B cell (primary cell): ENCODE data around the gene THOP1. TPM values are rescaled to one million over a fixed set of nuclear protein-coding genes. Genes with fewer than 3 reads are reported as not detected.

Experiments
- ATAC-seq: fragments of 200-7000 bp; cut with Tn5 transposase; one replicate; pipeline ENCODE4 v1.10.0; 2021; ENCODE audit warnings: low read depth, mild to moderate bottlenecking, moderate number of reproducible peaks, moderate library complexity
- CTCF ChIA-PET: fragments of 350-600 bp; sonication (Branson Sonifier 250); formaldehyde crosslinking; loops from one replicate; lab custom pipeline; 2021; ENCODE audit warnings: antibody characterized with exemption, inconsistent platforms; lab: Charles Lee
- POLR2A ChIA-PET: fragments of 350-600 bp; sonication (Branson Sonifier 250); formaldehyde crosslinking; loops from one replicate; lab custom pipeline; 2021; ENCODE audit warnings: antibody characterized with exemption; lab: Charles Lee
- DNase-seq: peaks from one replicate; pipeline ENCODE4 v3.0.0; 2013
- H2AFZ ChIP-seq: 2 replicates; pipeline ENCODE4 v1.6.1; 2012; ENCODE audit warnings: mild to moderate bottlenecking, low read depth, low read length; ENCODE audit not compliant: insufficient read depth, poor library complexity, severe bottlenecking
- H3K27ac ChIP-seq, 2 donors: 1 replicate in 1 of 2; 2 replicates in 1 of 2; pipeline ENCODE4 v1.5.1; 2012 to 2013; ENCODE audit warnings: low read length in 2 of 2, mild to moderate bottlenecking in 2 of 2, moderate library complexity in 1 of 2
- H3K27me3 ChIP-seq, 4 experiments: fragments of 200-600 bp in 1 of 4; sonication (generic) in 1 of 4; replicated peaks in 1 of 4; 1 replicate in 2 of 4; 2 replicates in 2 of 4; pipeline versions ENCODE4 v1.6.1 to v1.7.0; 2013 to 2016; ENCODE audit warnings: low read length in 3 of 4, mild to moderate bottlenecking in 2 of 4, mixed read lengths in 1 of 4, moderate library complexity in 1 of 4; ENCODE audit not compliant: insufficient read depth in 4 of 4, control insufficient read depth in 3 of 4; ENCODE audit errors: control extremely low read depth in 1 of 4
- H3K36me3 ChIP-seq, 2 experiments: replicated peaks in 1 of 2; 1 replicate in 1 of 2; 2 replicates in 1 of 2; pipeline versions ENCODE4 v1.6.1 to v1.7.1; 2013; ENCODE audit warnings: low read length in 1 of 2; ENCODE audit not compliant: insufficient read depth in 2 of 2, control insufficient read depth in 1 of 2; ENCODE audit errors: control extremely low read depth in 1 of 2, extremely low read depth in 1 of 2
- H3K4me1 ChIP-seq, 2 donors: fragments of 200-600 bp in 1 of 2; sonication (generic) in 1 of 2; 1 replicate in 1 of 2; 2 replicates in 1 of 2; pipeline versions ENCODE4 v1.5.1 to v1.6.1; 2013 to 2017; ENCODE audit warnings: low read length in 2 of 2; ENCODE audit not compliant: control insufficient read depth in 2 of 2, insufficient read depth in 2 of 2
- H3K4me2 ChIP-seq: replicated peaks from 2 replicates; pipeline ENCODE3; 2012; ENCODE audit warnings: mild to moderate bottlenecking, low read depth, low read length; ENCODE audit not compliant: poor library complexity, severe bottlenecking
- H3K4me3 ChIP-seq, 5 experiments: fragments of 200-600 bp in 1 of 5; sonication (generic) in 1 of 5; 1 replicate in 3 of 5; 2 replicates in 2 of 5; pipeline versions ENCODE4 v1.5.1 to v1.7.0; 2011 to 2016; ENCODE audit warnings: low read length in 4 of 5, mild to moderate bottlenecking in 4 of 5, low read depth in 2 of 5, control low read depth in 1 of 5, moderate library complexity in 1 of 5; ENCODE audit not compliant: insufficient read depth in 1 of 5; ENCODE audit errors: control extremely low read depth in 1 of 5, extremely low read depth in 1 of 5
- H3K79me2 ChIP-seq: fragments of 200-600 bp; sonication (generic); one replicate; pipeline ENCODE4 v1.6.0; 2016; ENCODE audit warnings: low read length; ENCODE audit not compliant: control insufficient read depth, insufficient read depth
- H3K9ac ChIP-seq: fragments of 200-600 bp; sonication (generic); 2 replicates; pipeline ENCODE4 v1.6.1; 2017; ENCODE audit warnings: mild to moderate bottlenecking, low read length, moderate library complexity
- H3K9me3 ChIP-seq, 3 donors: one replicate each; pipeline versions ENCODE4 v1.6.1 to v1.7.1; 2013; ENCODE audit warnings: low read length in 2 of 3; ENCODE audit not compliant: control insufficient read depth in 2 of 3, insufficient read depth in 1 of 3; ENCODE audit errors: control extremely low read depth in 1 of 3
- H4K20me1 ChIP-seq: 2 replicates; pipeline ENCODE4 v1.6.0; 2012; ENCODE audit warnings: mild to moderate bottlenecking, low read length; ENCODE audit not compliant: insufficient read depth, control insufficient read depth, poor library complexity, severe bottlenecking
- H3K27ac Mint-ChIP-seq: one replicate; pipeline ENCODE4 v1.8.0; 2021; ENCODE audit warnings: mixed read lengths
- H3K27me3 Mint-ChIP-seq: one replicate; pipeline ENCODE4 v1.8.0; 2021; ENCODE audit warnings: mixed read lengths
- H3K4me1 Mint-ChIP-seq: one replicate; pipeline ENCODE4 v1.8.0; 2021; ENCODE audit warnings: mixed read lengths
- H3K4me3 Mint-ChIP-seq: one replicate; pipeline ENCODE4 v1.8.0; 2021; ENCODE audit warnings: mixed read lengths
- H3K9me3 Mint-ChIP-seq: one replicate; pipeline ENCODE4 v1.8.0; 2022; ENCODE audit warnings: mixed read lengths; ENCODE audit not compliant: insufficient read depth
- EZH2 ChIP-seq: IDR thresholded peaks from 2 replicates; pipeline ENCODE4 v1.6.1; 2012; ENCODE audit warnings: borderline replicate concordance, low read depth, mild to moderate bottlenecking, moderate library complexity, low read length; ENCODE audit not compliant: insufficient read depth, poor library complexity, severe bottlenecking
- WGBS: methylation state at CpG from one replicate; pipeline ENCODE4 v1.1.5; 2013; ENCODE audit warnings: missing lambda C conversion rate; ENCODE audit not compliant: insufficient coverage; 5-methylcytosine and 5-hydroxymethylcytosine counted together
- intact Hi-C: fragments of 100-400 bp; cut with micrococcal nuclease; formaldehyde crosslinking; loops from one replicate; pipeline ENCODE4 v1.10.0; 2022
- polyA plus RNA-seq: library from polyadenylated mRNA; depleted of rRNA; stranded (reverse); fragments of >200 nt; gene quantifications from 2 replicates; pipeline ENCODE4 v1.2.3, GENCODE V29; 2012
- total RNA-seq, 2 donors: library from RNA; stranded (reverse); fragments of 120-200 nt in 1 of 2; gene quantifications; 1 replicate in 1 of 2; 2 replicates in 1 of 2; pipeline versions ENCODE4 v1.2.3 to v1.2.4, GENCODE V29; 2013 to 2022
- TF ChIP-seq, protein P1 (sequence below): fragments of 200-600 bp; IDR thresholded peaks from one replicate; pipeline ENCODE4 v1.8.0; 2022; ENCODE audit warnings: antibody characterized with exemption, mild to moderate bottlenecking

THOP1 gene
- total and polyA plus RNA-seq, 2 donors (not counting 1 experiment from before 2014, with no cell fraction given) = 54.3 to 56.4 TPM

DNA sequence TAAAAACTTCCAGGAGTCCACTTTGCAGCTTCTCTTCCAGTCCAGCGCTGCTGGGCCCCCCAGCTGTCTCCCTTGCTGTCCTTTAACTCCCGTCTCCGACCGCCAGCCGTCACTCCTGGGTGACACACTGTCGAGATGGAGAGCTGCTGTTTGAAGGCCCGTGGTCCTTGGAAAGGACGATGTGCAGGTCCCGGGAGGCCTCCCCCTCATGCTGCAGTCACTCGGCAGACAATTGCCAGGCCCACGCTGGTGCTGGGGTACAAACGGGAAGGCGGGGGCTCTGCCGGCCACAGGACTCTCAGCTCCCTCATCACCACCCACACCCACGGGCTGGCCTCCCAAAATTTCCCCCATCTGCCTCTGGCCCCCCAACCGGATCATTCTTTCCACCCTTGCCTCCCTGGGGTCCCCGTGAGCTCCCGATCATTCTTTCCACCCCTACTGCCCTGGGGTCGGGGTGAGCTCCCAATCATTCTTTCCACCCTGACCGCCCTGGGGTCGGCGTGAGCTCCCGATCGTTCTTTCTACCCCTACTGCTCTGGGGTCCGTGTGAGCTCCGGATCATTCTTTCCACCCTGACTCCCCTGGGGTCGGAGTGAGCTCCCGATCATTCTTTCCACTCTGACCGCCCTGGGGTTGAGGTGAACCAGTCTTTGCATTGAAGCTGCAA lies 18.3 kb downstream of the THOP1 start:
- no peaks in the 10 kb centered on the region for H3K9me3 ChIP-seq

More for the DNA sequence above, 18.3 kb downstream of the THOP1 start:
- peaks cover 0 to 25% of the 10 kb centered on the region in 2 experiments for H3K36me3 ChIP-seq
- H3K4me2 ChIP-seq = no peak overlapping the region
- intact Hi-C loops = no loop called here
- no peak overlapping the region for H3K27ac ChIP-seq
- CTCF ChIA-PET = no interaction called here
- Mint-ChIP-seq H3K9me3 (no peaks in the 10 kb centered on the region), H3K27ac (no peak overlapping the region), H3K4me3 (no peak overlapping the region), H3K4me1 (no peaks in the 10 kb centered on the region), H3K27me3 (no peaks in the 10 kb centered on the region)
- H3K4me3 ChIP-seq = no peak overlapping the region
- 94% methylated on average over 27 of the region's 29 CpGs for WGBS
- H3K79me2 ChIP-seq = peaks cover 5% of the 10 kb centered on the region
- TF ChIP-seq, protein P1, sequence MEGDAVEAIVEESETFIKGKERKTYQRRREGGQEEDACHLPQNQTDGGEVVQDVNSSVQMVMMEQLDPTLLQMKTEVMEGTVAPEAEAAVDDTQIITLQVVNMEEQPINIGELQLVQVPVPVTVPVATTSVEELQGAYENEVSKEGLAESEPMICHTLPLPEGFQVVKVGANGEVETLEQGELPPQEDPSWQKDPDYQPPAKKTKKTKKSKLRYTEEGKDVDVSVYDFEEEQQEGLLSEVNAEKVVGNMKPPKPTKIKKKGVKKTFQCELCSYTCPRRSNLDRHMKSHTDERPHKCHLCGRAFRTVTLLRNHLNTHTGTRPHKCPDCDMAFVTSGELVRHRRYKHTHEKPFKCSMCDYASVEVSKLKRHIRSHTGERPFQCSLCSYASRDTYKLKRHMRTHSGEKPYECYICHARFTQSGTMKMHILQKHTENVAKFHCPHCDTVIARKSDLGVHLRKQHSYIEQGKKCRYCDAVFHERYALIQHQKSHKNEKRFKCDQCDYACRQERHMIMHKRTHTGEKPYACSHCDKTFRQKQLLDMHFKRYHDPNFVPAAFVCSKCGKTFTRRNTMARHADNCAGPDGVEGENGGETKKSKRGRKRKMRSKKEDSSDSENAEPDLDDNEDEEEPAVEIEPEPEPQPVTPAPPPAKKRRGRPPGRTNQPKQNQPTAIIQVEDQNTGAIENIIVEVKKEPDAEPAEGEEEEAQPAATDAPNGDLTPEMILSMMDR = no peak
- no peak for TF ChIP-seq EZH2
- no peak overlapping the region for H3K9ac ChIP-seq
- H3K27me3 ChIP-seq = no peaks in the 10 kb centered on the region
- POLR2A ChIA-PET = no interaction called here
- H2AFZ ChIP-seq = no peak overlapping the region
- ATAC-seq (no peak), DNase-seq (no peak)
- H3K4me1 ChIP-seq = no peaks in the 10 kb centered on the region
- no peaks in the 10 kb centered on the region for H4K20me1 ChIP-seq
